GM18909 (cell line): ENCODE results near the gene PRR7.
A peak's percentile ranks its signal among the peaks of the same experiment; 100 is the strongest.

Experiments used
- ATAC-seq: cut with Tn5 transposase; IDR thresholded peaks from one replicate; pipeline ENCODE4 v1.9.1; 2021; ENCODE audit warnings: mild to moderate bottlenecking; ENCODE audit not compliant: unreplicated experiment, poor library complexity

Gene PRR7

DNA sequence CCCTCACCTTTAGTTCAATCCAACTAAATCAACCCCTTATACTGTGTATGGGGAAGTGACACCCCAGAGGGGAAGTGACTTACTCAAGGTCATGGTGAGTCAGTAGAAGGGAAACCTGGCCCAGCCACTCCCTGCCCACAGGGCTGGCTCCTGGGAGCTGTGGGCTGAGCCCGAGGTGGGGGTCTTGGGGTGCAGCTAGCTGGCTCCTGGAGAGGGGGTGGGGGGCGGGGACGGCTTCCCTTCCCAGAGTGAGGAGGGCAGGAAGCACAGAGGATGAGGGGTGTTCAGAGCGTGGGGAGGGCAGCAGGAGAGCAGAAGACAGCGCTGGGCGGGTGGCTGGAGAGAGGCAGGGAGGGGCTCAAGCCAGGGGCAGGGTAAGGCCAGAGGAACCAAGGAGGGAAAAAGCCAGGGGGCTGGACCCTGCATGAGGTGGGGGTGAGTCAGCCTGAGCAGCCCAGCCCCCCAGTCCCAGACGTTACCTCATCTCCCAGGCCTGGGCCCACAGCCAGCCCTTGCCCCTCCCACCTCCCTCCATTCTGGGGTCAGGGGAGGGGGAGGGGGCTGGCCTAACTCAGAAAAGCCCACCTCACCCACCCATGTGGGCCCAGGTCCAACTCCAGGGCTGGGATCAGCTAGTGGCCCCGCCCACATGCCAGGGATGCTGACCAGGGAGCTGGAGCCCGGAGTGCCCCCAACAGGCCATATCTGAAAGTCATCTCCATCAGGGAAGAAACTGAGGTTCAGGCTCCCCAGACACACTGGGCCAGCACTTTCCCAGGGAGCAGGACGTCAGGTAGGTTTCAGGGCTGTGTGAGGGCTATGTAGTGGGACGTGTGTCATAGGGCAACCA is 48.0 kb downstream of the PRR7 start:
- no peak for ATAC-seq

DNA sequence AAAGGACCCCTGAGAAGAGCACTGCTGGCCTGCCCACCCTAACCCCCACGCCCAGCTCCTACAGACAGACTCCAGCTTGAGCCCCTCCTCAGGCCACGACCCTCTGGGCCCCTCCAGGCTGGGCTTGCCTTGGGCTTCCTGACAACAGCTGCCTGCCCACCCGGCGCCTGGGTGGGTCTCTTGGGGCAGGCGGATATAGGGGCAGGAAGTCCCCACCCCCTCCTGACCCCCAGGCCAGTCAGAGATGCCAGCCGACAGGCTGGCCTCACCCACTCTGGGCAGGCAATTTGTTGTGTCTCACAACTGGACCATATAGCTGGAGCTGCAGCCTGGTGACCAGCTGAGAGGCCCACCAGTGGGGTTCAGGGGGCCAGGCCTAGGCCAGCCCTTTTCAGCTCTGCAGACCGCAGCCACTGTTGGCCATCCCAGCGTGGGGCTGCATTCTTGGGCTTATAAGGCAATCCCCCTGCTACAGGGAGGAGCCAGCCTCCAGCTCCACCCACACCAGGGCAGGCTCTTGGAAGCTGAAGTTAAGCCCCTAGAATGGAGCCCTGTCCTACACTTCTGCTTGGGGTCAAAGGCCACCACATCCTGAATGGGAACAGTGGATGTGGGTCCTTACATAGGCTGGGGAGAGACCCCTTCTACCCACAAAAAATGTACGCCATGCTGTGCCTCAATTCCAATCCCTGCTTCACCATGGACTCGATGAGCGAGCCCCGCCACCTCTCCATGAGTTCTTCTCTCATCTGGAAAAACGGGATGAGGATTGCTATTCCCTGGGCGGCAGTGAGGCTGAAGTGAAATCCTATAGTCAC is 48.8 kb downstream of the PRR7 start:
- no peak for ATAC-seq

DNA sequence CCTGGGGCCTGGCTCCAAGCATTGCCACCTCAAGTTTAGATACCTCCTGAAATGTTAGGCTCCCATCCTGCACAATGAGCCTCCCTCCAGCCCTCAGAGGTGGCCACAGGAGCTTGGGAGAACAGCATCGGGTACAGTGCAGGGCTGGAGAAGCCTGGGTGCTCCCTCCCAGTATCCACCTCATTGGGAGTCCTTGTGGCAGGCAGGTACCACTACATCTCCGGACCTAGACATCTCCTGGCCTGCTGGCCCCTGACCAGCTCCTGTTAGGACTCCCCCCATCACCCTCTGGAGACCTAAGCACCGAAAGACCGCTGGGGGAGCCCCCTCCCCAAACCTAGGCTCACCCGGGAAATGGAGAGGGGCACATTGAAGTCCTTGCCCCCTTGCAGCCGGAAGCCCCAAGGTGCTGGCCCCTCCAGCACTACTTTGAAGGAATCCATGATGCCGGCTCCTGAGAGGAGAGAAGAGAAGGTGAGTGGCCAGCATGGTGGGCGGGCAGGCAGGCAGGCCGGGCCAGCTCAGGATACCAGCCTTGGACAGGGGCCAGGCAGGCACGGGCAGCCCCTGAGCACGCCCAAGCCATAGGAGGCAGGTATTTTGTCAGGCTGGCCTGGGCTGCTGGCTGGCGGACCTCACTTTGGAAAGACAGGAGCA is 49.6 kb downstream of the PRR7 start:
- ATAC-seq: no peak

- ATAC-seq: no peak
Measured at GRCh38 chr5:177496727-177497291, 50.2 kb downstream of the PRR7 start.

DNA sequence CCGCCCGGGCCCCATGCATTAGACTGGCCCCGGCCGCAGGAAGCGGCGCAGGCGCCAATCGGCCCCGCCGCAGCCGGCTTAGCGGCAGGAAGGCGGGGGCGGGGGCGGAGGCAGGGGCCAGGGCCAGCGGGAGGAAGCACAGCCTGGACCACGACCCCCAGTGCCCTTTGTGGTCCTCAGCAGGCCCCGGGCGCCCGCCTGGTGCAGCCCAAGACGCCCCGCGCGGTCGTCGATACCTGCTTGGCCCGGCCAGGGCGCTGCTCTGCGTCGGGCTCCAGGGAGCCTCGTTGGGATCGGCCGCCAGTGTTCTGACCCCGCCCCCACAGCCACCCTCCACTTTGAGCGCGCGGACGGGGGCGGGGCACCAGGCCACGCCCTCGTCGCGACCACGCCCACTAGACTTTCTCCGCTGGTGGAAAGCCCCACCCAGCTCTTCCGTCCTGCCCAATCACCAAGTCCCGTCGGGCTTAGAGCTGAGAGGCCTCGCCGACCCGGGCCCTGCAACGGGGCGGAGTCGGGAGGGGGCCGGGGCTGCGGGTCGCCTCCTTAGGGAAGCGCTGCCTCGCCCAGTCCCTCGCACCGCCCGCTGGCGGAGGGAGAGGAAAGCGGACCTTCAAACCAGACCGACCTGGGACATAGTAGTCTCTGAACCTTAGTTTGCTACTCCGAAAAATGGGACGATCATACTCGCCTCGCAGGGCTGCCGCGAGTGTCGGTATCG is 50.8 kb downstream of the PRR7 start, which contains the start of gene PDLIM7:
PDLIM7 (minus strand) TSS at position 313 of the 721 bp plus-strand sequence. CDS start 1,092 bp downstream, outside the sequence.
- ATAC-seq: peak; percentile 67

DNA sequence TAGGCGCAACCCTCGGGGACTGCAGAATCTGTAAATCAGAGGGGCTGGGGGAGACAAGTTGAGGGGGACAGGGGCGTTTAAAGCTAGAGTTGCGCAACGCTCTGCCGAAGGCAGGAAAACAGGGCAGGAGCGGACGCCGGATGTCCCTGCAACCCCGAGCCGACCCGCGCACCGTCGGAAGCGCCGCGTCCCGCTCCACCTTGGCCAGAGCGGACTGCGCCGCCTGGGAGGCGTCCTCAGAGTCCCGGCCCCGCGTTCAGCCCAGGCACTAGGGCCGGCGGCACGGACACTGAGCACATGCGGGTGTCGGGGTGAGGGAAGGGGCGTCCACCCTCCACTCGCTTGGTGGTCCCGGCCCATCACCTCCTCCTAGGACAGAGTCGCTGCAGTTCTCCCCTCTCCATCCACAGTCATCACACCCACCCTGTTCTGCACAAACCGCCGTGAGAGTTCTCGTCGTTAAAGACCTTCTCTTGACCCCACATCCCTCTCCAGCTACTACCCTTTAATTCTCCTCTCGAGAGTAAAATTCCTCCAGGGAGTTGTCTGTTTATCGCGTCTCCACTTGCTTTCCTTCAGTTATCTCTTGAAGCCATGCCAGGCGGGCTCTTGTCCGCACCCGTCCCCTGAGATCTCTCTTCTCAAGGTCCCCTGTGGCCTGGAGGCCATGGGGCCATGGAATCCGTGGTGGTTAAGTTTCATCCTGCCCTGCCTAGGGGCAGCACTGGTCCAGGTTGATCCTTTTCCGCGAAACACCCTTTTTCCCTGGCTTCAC is 51.6 kb downstream of the PRR7 start:
- ATAC-seq: peak; percentile 1

- ATAC-seq: no peak
Measured at GRCh38 chr5:177499842-177500241, 53.2 kb downstream of the PRR7 start.

- ATAC-seq: no peak
Measured at GRCh38 chr5:177500685-177501522, 54.3 kb downstream of the PRR7 start.

- ATAC-seq: no peak
Measured at GRCh38 chr5:177501874-177502678, 55.5 kb downstream of the PRR7 start.

- no peak for ATAC-seq
Measured at GRCh38 chr5:177502886-177503285, 56.3 kb downstream of the PRR7 start.

GRCh38 chr5:177503351-177504085 is 56.9 kb downstream of the PRR7 start:
- ATAC-seq: no peak

DNA sequence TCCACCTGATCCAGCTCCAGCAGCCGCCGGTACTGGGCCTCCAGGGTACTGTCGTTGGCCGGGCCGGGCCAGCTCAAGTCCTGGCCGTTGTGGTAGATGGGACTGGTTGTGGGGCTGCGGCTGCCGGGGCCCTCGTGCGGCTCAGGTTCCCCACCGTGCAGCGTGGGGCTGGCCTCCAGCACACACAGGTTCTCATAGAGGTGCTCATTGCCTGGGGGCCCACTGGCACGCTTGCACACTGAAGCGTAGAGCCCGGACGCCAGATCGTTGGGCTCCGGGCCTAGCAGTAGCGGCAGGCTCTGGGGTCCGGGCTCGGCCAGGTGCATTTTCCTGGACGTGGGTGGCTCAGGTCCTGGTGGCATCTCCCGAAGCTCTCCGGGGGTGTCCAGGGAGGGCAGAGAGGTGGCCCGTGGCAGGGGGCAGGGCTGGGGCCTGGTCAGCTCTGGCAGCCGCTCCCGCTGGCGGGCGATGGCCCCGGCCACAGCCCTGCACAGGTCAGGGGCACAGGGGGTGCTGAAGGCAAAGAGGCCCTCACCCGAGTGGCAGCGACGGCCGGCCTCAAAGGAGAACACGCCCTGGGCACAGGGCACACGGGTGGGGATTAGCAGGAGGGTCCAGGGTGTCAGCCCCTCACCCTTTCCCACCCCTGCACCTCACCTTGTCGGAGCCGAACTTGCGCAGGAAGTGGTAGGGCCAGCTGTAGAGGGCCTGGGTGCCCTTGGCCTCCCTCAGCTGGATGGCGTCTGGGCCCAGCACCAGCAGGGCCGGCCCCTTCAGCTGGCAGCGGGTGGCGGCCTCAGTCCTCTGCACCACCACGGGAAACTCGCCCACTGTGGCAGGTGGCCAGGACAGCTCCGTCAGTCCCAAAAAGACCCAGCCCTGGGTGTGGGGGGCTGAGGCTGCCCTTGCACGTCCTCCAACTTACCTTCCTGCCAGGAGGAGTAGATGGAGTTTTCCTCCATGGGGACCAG is 57.8 kb downstream of the PRR7 start:
- no peak for ATAC-seq

GRCh38 chr5:177505075-177505474 is 58.5 kb downstream of the PRR7 start:
- ATAC-seq: no peak
